H1 (cell line): ENCODE results near the gene CEACAM16. TPM values are rescaled to one million over a fixed set of nuclear protein-coding genes. Genes with fewer than 3 reads are reported as not detected.

Experiments
- CHD7 ChIP-seq: fragments of 300-600 bp; sonication (generic); IDR thresholded peaks from 2 replicates; pipeline ENCODE4 v1.7.1; 2012; ENCODE audit warnings: low read length, moderate library complexity, mild to moderate bottlenecking, inconsistent platforms; ENCODE audit not compliant: insufficient replicate concordance
- JUND ChIP-seq: IDR thresholded peaks from 2 replicates; pipeline ENCODE4 v1.6.1; 2011; ENCODE audit warnings: mild to moderate bottlenecking, improper control_type of control experiment, low read length
- polyA plus RNA-seq, 7 experiments: library from polyadenylated mRNA; depleted of rRNA in 3 of 7; stranded (reverse) in 5 of 7; unstranded in 2 of 7; fragments of >200 nt in 5 of 7; fragments of 200-250 nt in 2 of 7; gene quantifications; 1 replicate in 5 of 7; 2 replicates in 1 of 7; 4 replicates in 1 of 7; pipeline versions ENCODE4 v1.2.1 to v1.2.3, GENCODE V29; 2011 to 2013; ENCODE audit warnings: missing spikeins in 2 of 7, mixed read lengths in 2 of 7
- total RNA-seq: library from RNA; stranded (reverse); fragmentation: NEBNext Ultra II Directional; extraction: Animal tissue kit (Norgen Biotek cat#: 25700); gene quantifications from 2 replicates; pipeline ENCODE4 v1.2.1, GENCODE V29; 2021

CEACAM16 gene
- total and polyA plus RNA-seq, 2 of the 8 experiments (the other 6 are each of a cell fraction or from before 2014, with no cell fraction given) = not detected

DNA sequence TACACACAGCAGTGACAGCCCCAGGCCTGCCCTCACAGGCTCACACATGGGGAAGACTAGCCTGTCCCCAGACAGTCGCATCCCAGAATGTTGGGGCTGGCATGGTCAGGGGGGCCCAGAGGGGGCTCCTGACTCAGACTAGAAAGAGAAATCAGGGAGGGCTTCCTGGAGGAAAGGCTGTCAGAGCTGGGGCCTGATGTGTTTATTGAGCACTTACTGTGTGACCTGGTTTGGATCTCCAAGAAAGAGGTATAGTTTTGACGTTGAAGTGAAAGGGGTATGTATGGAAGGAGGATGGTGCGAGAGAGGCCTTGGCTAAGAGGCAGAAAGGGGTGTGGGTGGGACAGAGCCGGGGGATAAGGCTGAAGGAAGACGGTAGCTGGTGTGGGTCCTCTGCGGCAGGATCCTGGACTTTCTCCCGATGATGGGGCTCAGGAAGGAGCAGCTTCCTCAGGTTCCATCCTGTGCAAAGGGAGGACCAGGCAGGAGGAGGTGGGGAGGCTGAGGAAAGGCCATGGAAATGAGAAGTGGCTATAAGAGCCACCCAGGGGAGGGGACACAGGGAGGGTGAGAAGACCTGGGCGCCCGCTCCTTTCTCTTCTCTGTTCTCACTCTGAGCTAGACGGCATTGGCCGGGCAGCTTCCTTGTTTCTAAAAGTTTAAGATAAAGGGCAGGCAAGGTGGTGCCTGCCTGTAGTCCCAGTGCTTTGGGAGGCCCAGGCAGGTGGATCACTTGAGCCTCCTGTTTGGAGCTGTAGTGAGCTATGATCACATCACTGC is 33.5 kb downstream of the CEACAM16 start (continued):
- no peak for TF ChIP-seq CHD7
- TF ChIP-seq JUND = no peak
- TF ChIP-seq, all 59 proteins: peak for 0
